ENCODE data around the gene GDF15.
"Not testable (repeated sequence)": the region's sequence is repeated elsewhere in the genome, so short reads cannot be mapped to it uniquely, and the experiment has no call there.

Gene GDF15, protein sequence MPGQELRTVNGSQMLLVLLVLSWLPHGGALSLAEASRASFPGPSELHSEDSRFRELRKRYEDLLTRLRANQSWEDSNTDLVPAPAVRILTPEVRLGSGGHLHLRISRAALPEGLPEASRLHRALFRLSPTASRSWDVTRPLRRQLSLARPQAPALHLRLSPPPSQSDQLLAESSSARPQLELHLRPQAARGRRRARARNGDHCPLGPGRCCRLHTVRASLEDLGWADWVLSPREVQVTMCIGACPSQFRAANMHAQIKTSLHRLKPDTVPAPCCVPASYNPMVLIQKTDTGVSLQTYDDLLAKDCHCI

DNA sequence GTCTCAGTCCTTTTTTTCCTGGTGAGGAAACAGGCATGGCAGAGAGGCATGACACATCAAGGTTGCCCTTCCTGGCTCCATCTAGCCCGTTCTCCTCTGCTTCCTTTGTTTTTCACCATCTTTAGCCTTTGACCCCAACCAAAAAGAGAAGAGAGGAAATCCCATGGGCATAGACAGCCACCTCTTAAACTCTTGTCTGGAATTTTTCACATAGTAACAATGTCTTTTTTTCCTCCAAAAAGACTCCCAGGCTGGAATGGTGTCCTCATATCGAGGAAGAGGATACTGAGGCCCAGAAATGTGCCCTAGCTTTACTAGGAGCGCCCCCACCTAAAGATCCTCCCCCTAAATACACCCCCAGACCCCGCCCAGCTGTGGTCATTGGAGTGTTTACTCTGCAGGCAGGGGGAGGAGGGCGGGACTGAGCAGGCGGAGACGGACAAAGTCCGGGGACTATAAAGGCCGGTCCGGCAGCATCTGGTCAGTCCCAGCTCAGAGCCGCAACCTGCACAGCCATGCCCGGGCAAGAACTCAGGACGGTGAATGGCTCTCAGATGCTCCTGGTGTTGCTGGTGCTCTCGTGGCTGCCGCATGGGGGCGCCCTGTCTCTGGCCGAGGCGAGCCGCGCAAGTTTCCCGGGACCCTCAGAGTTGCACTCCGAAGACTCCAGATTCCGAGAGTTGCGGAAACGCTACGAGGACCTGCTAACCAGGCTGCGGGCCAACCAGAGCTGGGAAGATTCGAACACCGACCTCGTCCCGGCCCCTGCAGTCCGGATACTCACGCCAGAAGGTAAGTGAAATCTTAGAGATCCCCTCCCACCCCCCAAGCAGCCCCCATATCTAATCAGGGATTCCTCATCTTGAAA lies at the start of gene GDF15:
GDF15 (plus strand) TSS at position 484 of the 868 bp plus-strand sequence; CDS start at position 516, 32 bp downstream.
- peak; percentile 78 for DNase-seq (ENCODE audit: low spot score)

DNA sequence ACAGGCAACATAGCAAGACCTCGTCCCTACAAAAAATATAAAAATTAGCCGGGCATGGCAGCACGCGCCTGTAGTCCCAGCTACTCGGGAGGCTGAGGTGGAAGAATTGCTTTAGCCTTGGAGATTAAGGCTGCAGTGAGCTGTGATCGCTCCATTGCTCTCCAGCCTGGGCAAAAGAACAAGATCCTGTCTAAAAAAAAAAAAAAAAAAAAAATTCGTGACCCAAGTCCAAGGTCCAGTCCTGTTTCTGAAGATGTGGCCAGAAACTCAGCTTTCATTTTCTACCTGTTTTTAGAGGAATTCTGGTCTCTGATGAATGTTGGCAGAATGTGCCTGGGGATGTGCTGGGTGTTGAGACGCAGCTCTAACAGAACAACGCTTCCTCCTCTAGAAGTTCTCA lies 47.4 kb upstream of the GDF15 start:
- DNase-seq (ENCODE audit: low spot score): no peak

DNA sequence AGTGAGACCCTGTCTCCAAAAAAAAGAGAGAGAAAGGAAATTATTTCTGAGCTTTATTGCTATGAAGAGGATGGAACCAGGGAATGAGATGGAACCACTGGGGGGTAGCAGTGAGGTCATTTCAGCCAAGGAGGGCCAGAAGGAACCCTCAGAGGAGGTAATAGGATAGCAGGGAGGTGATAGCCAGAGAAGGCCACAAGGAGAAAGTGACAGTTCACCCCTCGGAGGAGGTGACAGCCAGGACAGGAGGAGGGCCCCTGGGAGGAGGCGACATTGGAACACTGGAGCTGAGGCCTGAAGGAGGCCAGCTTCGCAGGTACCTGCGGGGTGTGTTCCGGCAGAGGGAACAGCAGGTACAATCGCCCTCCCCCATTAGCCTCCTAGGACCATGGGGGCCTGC lies 46.2 kb upstream of the GDF15 start:
- DNase-seq (ENCODE audit: low spot score): peak; percentile 66

DNA sequence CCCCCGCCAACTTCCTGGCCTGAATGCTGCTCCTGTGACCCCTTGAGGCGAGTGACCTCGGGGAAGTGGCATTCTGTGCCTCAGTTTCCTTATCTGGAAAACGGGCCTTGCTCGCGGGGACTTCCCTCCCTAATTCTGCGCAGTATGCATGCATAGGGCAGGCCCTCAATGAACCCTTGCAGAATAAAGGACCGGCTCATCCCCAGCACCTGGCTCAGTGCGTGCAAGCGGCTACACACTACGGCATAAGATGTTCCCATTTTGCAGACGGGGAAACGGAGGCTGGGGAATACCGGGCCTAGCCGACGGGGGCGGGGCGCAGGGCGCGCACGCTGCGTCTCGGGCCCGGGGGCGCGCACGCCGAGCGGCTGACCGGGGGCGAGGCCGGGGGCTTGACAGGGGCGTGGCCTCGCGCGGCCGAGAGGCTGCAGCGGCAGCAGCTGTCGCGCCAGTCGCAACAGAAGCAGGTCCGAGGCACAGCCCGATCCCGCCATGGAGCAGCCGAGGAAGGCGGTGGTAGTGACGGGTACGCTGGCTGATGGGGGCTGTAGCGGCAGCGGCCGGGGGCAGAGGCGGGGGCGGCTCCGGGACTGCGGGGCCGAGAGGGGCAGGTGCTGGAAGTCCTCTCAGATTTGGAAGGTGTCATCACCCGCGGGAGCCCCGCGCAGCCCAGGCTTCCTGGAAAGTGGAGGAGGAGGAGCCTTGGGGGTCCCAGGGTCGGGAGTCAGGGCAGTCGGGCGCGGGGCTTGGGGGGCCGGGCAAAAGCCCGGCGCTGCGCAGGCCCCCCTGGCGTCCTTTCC lies 45.6 kb upstream of the GDF15 start, which contains the start of gene PGPEP1:
PGPEP1 (plus strand) TSS at position 409 of the 800 bp plus-strand sequence; CDS start at position 493, 84 bp downstream.
- DNase-seq (ENCODE audit: low spot score): peak; percentile 79

DNA sequence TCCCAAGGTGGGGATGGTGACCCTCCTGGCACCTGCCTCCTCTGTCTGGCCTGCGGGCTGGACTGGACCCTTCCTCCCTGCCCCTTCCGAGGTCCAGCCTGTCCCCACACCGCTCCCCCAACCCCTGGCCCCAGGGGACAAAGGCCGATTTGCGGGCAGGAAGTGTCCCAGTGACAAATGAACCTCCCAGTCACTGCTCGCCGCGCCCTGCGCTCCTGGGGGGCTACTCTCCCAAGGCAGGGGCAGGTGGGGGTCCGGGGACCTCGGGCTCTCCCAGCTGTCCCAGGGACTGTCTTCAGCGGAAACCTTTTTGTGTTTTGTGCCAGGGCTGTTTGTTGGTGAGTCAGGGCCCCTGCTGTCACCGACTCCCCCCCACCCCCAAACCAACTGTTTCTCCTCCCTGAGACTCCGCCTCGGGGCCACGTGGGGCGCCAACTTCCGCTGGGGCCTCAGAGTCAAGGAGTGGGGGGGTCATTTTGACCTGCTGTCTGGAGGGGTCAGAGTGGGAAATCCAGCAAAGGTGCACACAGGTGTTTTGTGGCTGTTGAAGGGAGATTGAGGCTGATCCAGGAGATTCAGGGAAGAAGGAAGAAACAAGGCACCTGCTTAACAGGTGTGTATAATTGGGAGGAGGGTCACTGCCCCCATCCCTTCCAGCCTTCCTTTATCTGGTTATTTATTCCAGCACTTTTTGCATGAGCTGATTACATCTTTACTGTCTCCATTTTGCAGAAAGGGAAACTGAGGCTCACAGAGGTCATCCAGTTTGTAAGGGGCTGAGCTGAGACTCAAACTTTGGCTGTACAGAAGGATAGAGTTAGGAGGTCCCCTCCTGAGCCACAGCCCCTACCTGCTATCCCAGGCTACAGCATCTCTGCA lies 44.7 kb upstream of the GDF15 start:
- DNase-seq (ENCODE audit: low spot score): peak; percentile 78

DNA sequence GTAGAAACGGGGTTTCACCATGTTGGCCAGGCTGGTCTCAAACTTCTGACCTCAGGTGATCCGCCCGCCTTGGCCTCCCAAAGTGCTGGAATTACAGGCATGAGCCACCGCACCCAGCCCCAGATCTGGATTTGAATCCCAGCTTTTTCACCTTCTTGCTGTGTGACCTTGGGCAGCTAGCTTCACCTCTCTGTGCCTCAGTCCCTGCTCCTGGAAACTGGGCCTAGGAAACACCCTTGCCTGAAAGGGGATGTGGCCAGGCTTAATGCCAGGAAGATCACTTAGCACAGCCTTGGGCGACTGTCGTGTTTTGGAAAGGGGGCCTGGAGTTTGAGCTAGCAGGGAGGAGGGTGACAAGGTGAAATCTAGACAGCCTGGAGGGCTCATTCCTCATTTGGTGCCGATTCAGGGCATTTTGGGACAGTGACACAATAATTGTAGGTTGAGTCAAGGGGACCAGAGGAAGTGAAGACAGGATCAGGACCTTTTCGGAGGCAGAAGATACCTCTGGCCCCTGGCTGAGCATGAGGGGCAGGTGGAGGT lies 43.8 kb upstream of the GDF15 start:
- no peak for DNase-seq (ENCODE audit: low spot score)

DNA sequence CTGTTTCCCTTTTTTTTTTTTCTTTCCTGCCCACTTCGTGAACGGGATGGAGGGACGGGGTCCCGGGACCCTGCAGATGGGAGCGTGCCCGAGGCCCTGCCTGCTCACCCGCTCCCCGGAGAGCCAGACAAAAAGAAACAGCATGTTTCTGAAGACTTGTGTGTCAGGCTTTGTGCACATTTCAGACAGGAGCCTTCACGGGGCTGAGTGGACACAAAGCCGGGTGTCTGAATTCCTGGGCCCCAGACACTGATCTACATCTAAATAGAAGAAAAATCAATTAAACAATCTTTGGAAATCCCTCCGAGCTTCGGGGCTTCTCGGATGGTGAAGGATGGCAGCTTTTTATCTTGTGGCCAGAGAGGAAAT lies 41.4 kb upstream of the GDF15 start:
- DNase-seq (ENCODE audit: low spot score): no peak

DNA sequence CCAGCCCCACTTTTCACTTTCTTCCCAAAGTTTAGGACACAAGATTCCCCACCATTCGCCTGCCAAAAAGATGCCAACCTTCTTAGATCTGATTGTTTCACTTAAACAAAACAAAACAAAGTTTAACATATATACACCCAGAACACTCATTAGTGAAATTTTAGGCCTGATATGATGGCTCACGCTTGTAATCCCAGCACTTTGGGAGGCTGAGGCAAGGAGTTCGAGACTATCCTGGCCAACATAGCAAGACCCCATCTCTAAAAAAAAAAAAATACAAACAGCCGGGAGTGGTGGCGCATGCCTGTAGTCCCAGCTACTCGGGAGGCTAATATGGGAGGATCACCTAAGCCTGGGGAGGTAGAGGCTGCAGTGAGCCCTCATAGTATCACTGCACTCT lies 40.7 kb upstream of the GDF15 start:
- DNase-seq (ENCODE audit: low spot score): no peak

DNA sequence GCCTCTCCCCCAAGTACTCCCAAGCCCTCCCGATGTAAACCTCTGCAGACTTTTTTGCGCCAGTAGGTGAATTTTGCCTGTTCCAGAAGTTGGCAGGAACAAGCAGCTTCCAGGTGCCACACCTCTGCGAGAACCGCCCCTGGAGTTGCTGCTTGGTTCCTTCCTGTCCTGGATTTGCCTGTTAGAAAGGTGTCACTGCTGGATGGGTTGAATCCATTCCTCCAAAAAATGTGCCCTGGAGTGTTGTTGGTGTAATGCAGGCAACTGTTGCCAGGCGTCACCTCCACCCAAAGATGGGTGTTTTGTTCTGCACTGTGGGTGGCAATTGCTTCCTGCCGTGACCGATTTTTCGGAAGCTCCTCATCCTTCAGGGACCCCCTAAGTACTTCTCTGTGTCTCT lies 39.9 kb upstream of the GDF15 start:
- DNase-seq (ENCODE audit: low spot score): no peak

DNA sequence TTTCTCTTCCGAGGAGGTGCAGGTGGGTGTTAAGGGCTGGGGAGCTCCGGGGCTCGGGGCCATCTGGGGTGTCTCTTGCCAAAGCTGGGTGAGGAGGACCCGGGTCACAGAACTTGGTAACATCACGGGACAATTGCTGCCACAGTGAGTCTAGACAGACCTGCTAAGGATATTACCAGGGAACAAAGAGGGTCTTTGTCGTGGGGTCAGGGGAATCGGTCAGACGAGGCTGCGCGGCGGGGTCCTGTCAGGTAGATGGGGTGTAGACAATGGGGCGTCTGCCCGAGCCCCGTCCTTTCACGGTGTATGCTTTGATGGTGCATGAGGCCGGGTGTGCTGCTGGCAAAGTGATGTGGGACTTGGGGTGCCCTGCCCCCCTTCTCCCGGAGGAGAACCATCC lies 37.8 kb upstream of the GDF15 start:
- DNase-seq (ENCODE audit: low spot score): no peak

DNA sequence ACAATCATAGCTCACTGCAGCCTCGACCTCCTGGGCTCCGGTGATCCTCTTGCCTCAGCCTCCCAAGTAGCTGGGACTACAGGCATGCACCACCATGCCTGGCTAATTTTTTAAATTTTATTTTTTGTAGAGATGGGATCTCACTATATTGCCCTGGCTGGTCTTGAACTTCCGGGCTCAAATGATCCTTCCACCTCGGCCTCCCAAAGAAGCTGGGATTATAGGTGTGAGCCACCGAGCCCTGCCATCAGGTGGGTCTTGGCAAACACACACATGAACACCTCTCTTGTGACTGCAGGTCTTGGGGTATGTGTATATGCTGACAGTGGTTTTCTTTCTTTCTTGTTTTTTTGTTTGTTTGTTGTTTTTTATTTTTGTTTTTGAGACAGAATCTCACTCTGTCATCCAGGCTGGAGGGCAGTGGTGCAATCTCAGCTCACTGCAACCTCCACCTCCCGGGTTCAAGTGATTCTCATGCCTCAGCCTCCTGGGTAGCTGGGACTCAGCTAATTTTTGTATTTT lies 37.1 kb upstream of the GDF15 start:
- DNase-seq (ENCODE audit: low spot score): not testable (repeated sequence)

DNA sequence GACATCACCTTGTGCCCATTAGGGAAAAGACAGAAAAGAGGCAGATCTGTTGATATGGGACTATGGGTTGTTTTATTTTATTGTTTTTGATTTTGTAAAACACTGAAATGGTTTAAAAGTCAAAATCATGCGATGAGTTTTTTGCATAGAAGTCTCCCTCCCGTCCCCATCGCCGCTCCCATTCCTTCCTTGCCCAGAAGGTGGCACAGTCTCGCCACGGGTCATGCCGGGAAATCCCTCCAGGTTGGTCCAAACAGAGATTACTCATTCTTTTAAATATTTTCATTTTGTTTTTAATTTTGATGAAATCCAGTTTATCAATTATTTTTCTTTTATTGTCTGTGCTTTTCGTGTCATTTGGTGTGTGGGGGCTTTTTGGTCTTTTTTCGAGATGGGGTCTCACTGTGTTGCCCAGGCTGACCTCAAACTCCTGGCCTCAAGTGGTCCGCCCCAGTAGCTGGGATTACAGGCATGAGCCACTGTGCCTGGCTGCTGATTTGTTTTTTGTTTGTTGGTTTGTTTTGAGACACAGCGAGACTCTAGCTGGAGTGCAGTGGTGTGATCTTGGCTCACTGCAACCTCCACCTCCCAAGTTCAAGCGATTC lies 36.3 kb upstream of the GDF15 start:
- DNase-seq (ENCODE audit: low spot score): peak; percentile 76

DNA sequence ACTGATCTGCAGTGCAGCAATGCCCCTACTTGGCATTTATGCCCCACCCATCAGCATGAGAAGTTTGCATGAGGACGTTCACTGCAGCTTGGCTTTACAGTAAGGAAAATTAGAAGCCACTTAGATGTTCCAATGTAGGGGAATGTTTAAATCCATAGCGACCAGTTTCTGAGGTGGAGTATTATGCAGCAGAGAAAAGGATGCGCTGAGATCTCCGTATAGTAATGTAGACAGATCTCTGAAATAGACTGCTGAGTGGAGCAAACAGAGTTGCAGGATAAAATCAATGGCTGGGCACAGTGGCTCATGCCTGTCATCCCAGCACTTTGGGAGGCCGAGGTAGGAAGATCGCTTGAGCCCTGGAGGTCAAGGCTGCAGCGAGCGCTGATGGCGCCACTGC lies 35.5 kb upstream of the GDF15 start:
- DNase-seq (ENCODE audit: low spot score): no peak

DNA sequence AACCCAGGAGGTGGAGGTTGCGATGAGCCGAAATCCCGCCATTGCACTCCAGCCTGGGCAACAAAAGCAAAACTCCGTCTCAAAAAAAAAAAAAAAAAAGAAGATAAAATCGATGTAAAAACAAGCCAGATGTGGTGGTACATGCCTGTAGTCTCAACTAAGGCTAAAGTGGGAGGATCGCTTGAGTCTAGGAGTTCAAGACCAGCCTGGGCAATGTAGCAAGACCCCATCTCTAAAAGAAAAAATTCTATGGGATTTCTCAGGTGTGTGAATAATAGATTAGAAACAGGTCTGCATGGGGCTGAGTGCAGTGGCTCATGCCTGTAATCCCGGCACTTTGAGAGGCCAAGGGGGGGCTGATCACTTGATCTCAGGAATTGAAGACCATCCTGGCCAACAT lies 34.4 kb upstream of the GDF15 start:
- DNase-seq (ENCODE audit: low spot score): no peak

DNA sequence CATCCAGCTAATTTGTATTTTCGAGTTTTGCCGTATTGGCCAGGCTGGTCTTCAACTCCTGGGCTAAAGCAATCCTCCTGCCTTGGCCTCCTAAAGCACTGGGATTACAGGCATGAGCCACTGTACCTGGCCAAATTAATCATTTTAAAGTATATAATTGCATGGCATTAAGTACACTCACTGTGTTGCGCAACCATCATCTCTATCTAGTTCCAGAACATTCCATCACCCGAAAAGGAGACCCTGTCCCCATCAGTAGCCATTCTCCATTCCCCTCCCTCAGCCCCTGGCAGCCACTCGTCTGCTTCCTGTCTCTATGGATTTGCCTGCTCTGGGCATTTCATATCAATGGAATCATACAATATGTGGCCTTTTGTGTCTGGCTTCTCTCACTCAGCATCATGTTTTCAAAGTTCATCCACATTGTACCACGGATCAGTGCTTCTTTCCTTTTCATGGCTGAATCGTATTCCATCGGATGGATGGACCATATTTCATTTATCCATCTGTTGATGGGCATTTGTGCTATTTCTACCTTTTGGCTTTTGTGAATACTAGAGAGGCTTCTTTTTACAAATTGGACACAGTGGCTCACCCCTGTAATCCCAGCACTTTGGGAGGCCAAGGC lies 32.5 kb upstream of the GDF15 start:
- DNase-seq (ENCODE audit: low spot score): no peak

DNA sequence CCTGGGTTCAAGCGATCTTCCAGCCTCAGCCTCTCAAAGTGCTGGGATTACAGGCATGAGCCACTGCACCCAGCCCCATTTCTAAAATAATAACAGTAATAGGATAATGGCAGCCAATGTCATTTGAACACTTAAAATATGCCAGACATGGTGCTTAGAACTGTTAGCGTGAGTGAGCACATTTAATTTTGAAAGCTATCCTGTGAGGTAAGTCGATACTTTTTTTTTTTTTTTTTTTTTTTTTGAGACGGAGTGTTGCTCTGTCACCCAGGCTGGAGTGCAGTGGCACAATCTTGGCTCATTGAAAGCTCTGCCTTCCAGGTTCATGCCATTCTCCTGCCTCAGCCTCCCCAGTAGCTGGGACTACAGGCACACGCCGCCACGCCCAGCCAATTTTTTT lies 31.2 kb upstream of the GDF15 start:
- DNase-seq (ENCODE audit: low spot score): not testable (repeated sequence)

DNA sequence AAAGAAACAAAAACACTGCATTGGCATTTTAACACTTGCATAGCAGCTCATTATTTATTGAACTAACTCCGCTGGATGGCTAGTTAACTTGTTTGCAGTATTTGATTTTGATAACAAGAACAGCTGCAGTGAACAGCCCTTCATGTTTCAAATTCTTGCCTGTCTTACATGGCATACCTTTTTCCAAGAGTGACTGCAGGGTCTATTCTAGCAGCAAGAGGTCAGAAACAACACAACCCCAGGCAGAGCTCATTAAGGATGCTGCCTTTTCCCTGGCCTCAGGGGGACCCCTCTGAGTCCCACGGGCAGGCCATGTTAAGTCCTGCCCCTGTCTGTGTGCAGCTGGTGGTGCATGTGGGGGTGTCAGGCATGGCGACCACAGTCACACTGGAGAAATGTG lies 28.9 kb upstream of the GDF15 start:
- DNase-seq (ENCODE audit: low spot score): no peak

DNA sequence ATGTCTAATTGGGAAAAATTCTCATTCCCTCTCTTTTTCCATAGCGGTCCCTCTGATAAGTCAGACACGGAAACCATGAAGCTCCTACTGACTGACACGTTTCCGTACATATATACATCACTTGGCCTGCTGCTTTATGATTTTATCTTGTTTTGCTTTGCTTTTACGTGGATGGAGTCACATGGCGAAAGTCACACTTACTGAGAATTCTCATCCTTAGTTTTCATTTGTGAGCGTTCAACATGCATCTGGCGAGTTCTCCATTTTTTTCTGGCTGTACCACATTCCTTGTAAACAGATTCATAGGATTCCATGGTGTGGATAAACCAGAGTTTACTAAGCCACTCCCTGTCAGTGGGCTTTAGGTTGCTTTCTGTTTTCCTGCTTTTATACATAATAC lies 24.3 kb upstream of the GDF15 start:
- no peak for DNase-seq (ENCODE audit: low spot score)

DNA sequence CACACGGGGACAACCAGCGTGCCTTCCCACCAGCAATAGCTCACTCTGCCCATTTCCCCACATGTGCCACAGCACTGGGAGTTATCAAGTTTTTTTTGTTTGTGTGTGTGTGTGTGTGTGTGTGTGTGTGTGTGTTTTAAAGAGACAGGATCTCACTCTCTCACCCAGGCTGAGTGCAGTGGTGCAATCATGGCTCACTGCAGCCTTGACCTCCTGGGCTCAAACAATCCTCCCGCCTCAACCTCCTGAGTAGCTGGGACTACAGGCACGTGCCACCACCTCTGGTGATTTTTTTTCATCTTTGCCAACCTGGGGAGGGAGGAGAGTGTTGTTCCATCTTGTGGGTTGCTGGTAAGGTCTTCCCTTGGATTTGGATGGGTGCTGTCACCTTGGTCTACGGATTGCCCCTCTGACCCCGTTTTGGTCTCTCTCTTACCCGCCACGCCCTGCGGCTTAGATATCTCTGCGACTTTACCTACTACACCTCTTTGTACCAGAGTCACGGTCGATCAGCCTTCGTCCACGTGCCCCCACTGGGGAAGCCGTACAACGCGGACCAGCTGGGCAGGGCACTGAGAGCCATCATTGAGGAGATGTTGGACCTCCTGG lies 22.9 kb upstream of the GDF15 start:
- no peak for DNase-seq (ENCODE audit: low spot score)

DNA sequence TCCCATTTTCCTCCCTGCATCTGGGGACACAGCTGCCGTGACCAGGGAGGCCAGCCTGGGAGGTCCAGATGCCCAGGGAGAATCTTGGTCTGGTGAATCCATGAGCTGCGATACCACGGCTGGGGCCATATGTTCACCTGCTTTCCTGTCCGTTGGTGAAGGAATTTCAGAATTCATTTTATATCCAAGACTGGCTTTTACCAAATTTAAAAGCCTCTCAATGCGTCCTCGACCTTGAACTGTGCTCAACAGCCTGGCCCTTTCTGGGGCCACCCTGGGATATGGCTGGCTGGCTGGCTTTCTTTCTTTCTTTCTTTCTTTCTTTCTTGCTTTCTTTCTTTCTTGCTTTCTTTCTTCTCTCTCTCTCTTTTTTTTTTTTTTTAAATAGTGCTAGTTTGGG lies 22.2 kb upstream of the GDF15 start:
- no peak for DNase-seq (ENCODE audit: low spot score)

Data from hepatic stellate cell (primary cell).